Adipocyte (in vitro differentiated cells): ENCODE results near the gene ANXA6.
A peak's percentile ranks its signal among the peaks of the same experiment; 100 is the strongest.

Source experiments
- DNase-seq: peaks from one replicate; pipeline ENCODE4 v3.0.0-alpha.2; 2015; ENCODE audit warnings: low read depth
- H3K27me3 ChIP-seq: replicated peaks from 2 replicates; pipeline ENCODE4 v1.7.0; 2013; ENCODE audit warnings: mild to moderate bottlenecking, low read length, moderate library complexity; ENCODE audit not compliant: control insufficient read depth, insufficient read depth
- H3K36me3 ChIP-seq: 2 replicates; pipeline ENCODE4 v1.7.0; 2013; ENCODE audit warnings: low read length, mild to moderate bottlenecking, moderate library complexity; ENCODE audit not compliant: control insufficient read depth, insufficient read depth, severe bottlenecking
- H3K4me1 ChIP-seq: 2 replicates; pipeline ENCODE4 v1.7.0; 2013; ENCODE audit warnings: mild to moderate bottlenecking, low read length, moderate library complexity; ENCODE audit not compliant: control insufficient read depth, insufficient read depth
- H3K4me3 ChIP-seq: 2 replicates; pipeline ENCODE4 v1.7.0; 2013; ENCODE audit warnings: mild to moderate bottlenecking, low read length, moderate library complexity
- H3K9ac ChIP-seq: 2 replicates; pipeline ENCODE4 v1.7.0; 2013; ENCODE audit warnings: mild to moderate bottlenecking, low read length, moderate library complexity
- H3K9me3 ChIP-seq: 2 replicates; pipeline ENCODE4 v1.7.0; 2013; ENCODE audit warnings: mild to moderate bottlenecking, low read length, moderate library complexity; ENCODE audit not compliant: control insufficient read depth

Gene ANXA6

GRCh38 chr5:151077967-151078366, 79.6 kb downstream of the ANXA6 start:
- Histone ChIP-seq H3K9ac (no peak overlapping the region), H3K4me3 (no peak overlapping the region), H3K9me3 (no peaks in the 10 kb centered on the region), H3K27me3 (no peaks in the 10 kb centered on the region), H3K36me3 (peaks cover 13% of the 10 kb centered on the region), H3K4me1 (peaks cover 39% of the 10 kb centered on the region)
- DNase-seq, result no peak

- Histone ChIP-seq H3K36me3 (peaks cover 13% of the 10 kb centered on the region), H3K4me1 (peaks cover 34% of the 10 kb centered on the region), H3K4me3 (no peak overlapping the region), H3K27me3 (no peaks in the 10 kb centered on the region), H3K9ac (no peak overlapping the region), H3K9me3 (no peaks in the 10 kb centered on the region)
- no peak for DNase-seq
Observed at GRCh38 chr5:151077419-151077818, 80.2 kb downstream of the ANXA6 start.

GRCh38 chr5:151076616-151077015, 81.0 kb downstream of the ANXA6 start:
- Histone ChIP-seq H3K9ac (no peak overlapping the region), H3K9me3 (no peaks in the 10 kb centered on the region), H3K4me1 (peaks cover 33% of the 10 kb centered on the region), H3K27me3 (no peaks in the 10 kb centered on the region), H3K4me3 (no peak overlapping the region), H3K36me3 (peaks cover 13% of the 10 kb centered on the region)
- no peak for DNase-seq

- DNase-seq, result peak; percentile 37
- H3K4me1 ChIP-seq, result peaks cover 33% of the 10 kb centered on the region
- H3K9ac ChIP-seq, result no peak overlapping the region
- peaks cover 13% of the 10 kb centered on the region for H3K36me3 ChIP-seq
- no peaks in the 10 kb centered on the region for H3K9me3 ChIP-seq
- H3K27me3 ChIP-seq, result no peaks in the 10 kb centered on the region
- no peak overlapping the region for H3K4me3 ChIP-seq
Observed at GRCh38 chr5:151075698-151076331, 81.8 kb downstream of the ANXA6 start.

- DNase-seq, result no peak
- no peaks in the 10 kb centered on the region for H3K27me3 ChIP-seq
- H3K4me1 ChIP-seq, result peaks cover 27% of the 10 kb centered on the region
- H3K4me3 ChIP-seq, result no peak overlapping the region
- H3K36me3 ChIP-seq, result peaks cover 22% of the 10 kb centered on the region
- no peak overlapping the region for H3K9ac ChIP-seq
- H3K9me3 ChIP-seq, result no peaks in the 10 kb centered on the region
Observed at GRCh38 chr5:151074557-151074956, 83.0 kb downstream of the ANXA6 start.

GRCh38 chr5:151073280-151073679, 84.3 kb downstream of the ANXA6 start:
- Histone ChIP-seq H3K4me3 (no peak overlapping the region), H3K9ac (no peak overlapping the region), H3K9me3 (no peaks in the 10 kb centered on the region)

GRCh38 chr5:151072630-151073025, 85.0 kb downstream of the ANXA6 start:
- Histone ChIP-seq H3K4me1 (peaks cover 31% of the 10 kb centered on the region), H3K9ac (no peak overlapping the region), H3K4me3 (no peak overlapping the region), H3K36me3 (peaks cover 26% of the 10 kb centered on the region), H3K27me3 (no peaks in the 10 kb centered on the region), H3K9me3 (no peaks in the 10 kb centered on the region)
- peak; percentile 63 for DNase-seq

More at GRCh38 chr5:151073280-151073679, 84.3 kb downstream of the ANXA6 start:
- Histone ChIP-seq H3K36me3 (peaks cover 26% of the 10 kb centered on the region), H3K4me1 (peaks cover 24% of the 10 kb centered on the region), H3K27me3 (no peaks in the 10 kb centered on the region)
- no peak for DNase-seq

- peak; percentile 30 for DNase-seq
- H3K9ac ChIP-seq, result no peak overlapping the region
- peaks cover 27% of the 10 kb centered on the region for H3K36me3 ChIP-seq
- peaks cover 31% of the 10 kb centered on the region for H3K4me1 ChIP-seq
- no peaks in the 10 kb centered on the region for H3K27me3 ChIP-seq
- H3K9me3 ChIP-seq, result no peaks in the 10 kb centered on the region
- H3K4me3 ChIP-seq, result no peak overlapping the region
Observed at GRCh38 chr5:151071848-151072629, 85.5 kb downstream of the ANXA6 start.

- Histone ChIP-seq H3K27me3 (no peaks in the 10 kb centered on the region), H3K4me1 (peaks cover 24% of the 10 kb centered on the region), H3K36me3 (peaks cover 27% of the 10 kb centered on the region), H3K4me3 (no peak overlapping the region), H3K9me3 (no peaks in the 10 kb centered on the region), H3K9ac (no peak overlapping the region)
- DNase-seq, result no peak
Observed at GRCh38 chr5:151071021-151071420, 86.6 kb downstream of the ANXA6 start.

GRCh38 chr5:151070449-151070848, 87.1 kb downstream of the ANXA6 start:
- H3K4me1 ChIP-seq, result peaks cover 20% of the 10 kb centered on the region
- no peaks in the 10 kb centered on the region for H3K9me3 ChIP-seq
- no peak overlapping the region for H3K4me3 ChIP-seq
- peak; percentile 40 for DNase-seq
- no peak overlapping the region for H3K9ac ChIP-seq
- peaks cover 27% of the 10 kb centered on the region for H3K36me3 ChIP-seq
- no peaks in the 10 kb centered on the region for H3K27me3 ChIP-seq

- Histone ChIP-seq H3K9ac (no peak overlapping the region), H3K4me3 (no peak overlapping the region), H3K4me1 (peaks cover 33% of the 10 kb centered on the region), H3K9me3 (no peaks in the 10 kb centered on the region), H3K36me3 (peaks cover 27% of the 10 kb centered on the region), H3K27me3 (no peaks in the 10 kb centered on the region)
- DNase-seq, result peak; percentile 41
Observed at GRCh38 chr5:151068433-151069197, 89.0 kb downstream of the ANXA6 start.
